Spleen (tissue), 11 donors: ENCODE results near the gene PRKCZ. TPM values are rescaled to one million over a fixed set of nuclear protein-coding genes. Genes with fewer than 3 reads are reported as not detected.

Experiments
- DNase-seq: peaks from one replicate; pipeline ENCODE4 v3.0.0-alpha.2; 2020
- H3K27ac ChIP-seq, 8 donors: fragments of 200-600 bp; sonication (generic) in 7 of 8; 1 replicate in 4 of 8; 2 replicates in 4 of 8; pipeline versions ENCODE4 v1.5.0 to v1.8.0; 2016 to 2021; ENCODE audit warnings: inconsistent platforms in 4 of 8, mild to moderate bottlenecking in 4 of 8, moderate library complexity in 1 of 8
- H3K27me3 ChIP-seq, 7 donors: fragments of 200-600 bp; sonication (generic) in 6 of 7; replicated peaks in 1 of 7; 1 replicate in 4 of 7; 2 replicates in 3 of 7; pipeline versions ENCODE4 v1.5.0 to v1.8.0; 2016 to 2021; ENCODE audit warnings: inconsistent platforms in 3 of 7, mild to moderate bottlenecking in 1 of 7
- H3K36me3 ChIP-seq, 6 donors: fragments of 200-600 bp; sonication (generic) in 5 of 6; 1 replicate in 4 of 6; 2 replicates in 2 of 6; pipeline versions ENCODE4 v1.5.0 to v1.8.0; 2016 to 2021; ENCODE audit warnings: inconsistent platforms in 2 of 6
- H3K4me1 ChIP-seq, 6 donors: fragments of 200-600 bp; sonication (generic) in 5 of 6; 1 replicate in 3 of 6; 2 replicates in 3 of 6; pipeline versions ENCODE4 v1.5.0 to v1.8.0; 2016 to 2021; ENCODE audit warnings: inconsistent platforms in 3 of 6
- H3K4me3 ChIP-seq, 8 donors: fragments of 200-600 bp; sonication (generic) in 7 of 8; 1 replicate in 4 of 8; 2 replicates in 4 of 8; pipeline versions ENCODE4 v1.5.0 to v1.8.0; 2016 to 2021; ENCODE audit warnings: inconsistent platforms in 4 of 8, mild to moderate bottlenecking in 4 of 8, moderate library complexity in 2 of 8
- H3K9me3 ChIP-seq, 8 donors: fragments of 200-600 bp; sonication (generic) in 7 of 8; 1 replicate in 4 of 8; 2 replicates in 4 of 8; pipeline versions ENCODE4 v1.5.0 to v1.8.0; 2016 to 2021; ENCODE audit warnings: inconsistent platforms in 4 of 8
- POLR2A ChIP-seq, 3 donors: fragments of 450-650 bp; IDR thresholded peaks; one replicate each; pipeline ENCODE4 v1.5.1; 2017; ENCODE audit warnings: antibody characterized with exemption in 3 of 3, mild to moderate bottlenecking in 1 of 3
- POLR2AphosphoS5 ChIP-seq, 3 donors: sonication (generic); formaldehyde crosslinking; IDR thresholded peaks; one replicate each; pipeline ENCODE4 v1.5.1; 2017; ENCODE audit warnings: antibody characterized with exemption in 3 of 3
- WGBS, 5 donors: extraction: QIAGEN DNeasy Blood & Tissue Kit in 3 of 5; methylation state at CpG; one replicate each; pipeline versions ENCODE4 v1.1.5 to v1.1.7; 2013 to 2018; 5-methylcytosine and 5-hydroxymethylcytosine counted together
- intact Hi-C: fragments of 100-400 bp; cut with DNase I; formaldehyde crosslinking; loops from one replicate; pipeline ENCODE4 v1.15.0; 2023; ENCODE audit warnings: low total_unique reads
- polyA plus RNA-seq, 3 donors: library from polyadenylated mRNA; stranded (reverse); fragments of 200-250 nt; gene quantifications; one replicate each; pipeline ENCODE4 v1.2.1, GENCODE V29; 2013
- total RNA-seq, 7 donors: library from RNA; depleted of rRNA in 3 of 7; stranded (reverse); fragments of >200 nt in 3 of 7; fragmentation: NEBNext Ultra II Directional in 4 of 7; extraction: Animal tissue kit (Norgen Biotek cat#: 25700) in 4 of 7; gene quantifications; one replicate each; pipeline versions ENCODE4 v1.1.0 to v1.2.1, GENCODE V29; 2016 to 2021
- TF ChIP-seq, protein P1 (sequence below), 11 experiments: fragments of 200-600 bp in 7 of 11; fragments of 450-650 bp in 4 of 11; sonication (generic) in 4 of 11; IDR thresholded peaks in 8 of 11; conservative IDR thresholded peaks in 3 of 11; 1 replicate in 7 of 11; 2 replicates in 4 of 11; pipeline versions ENCODE4 v1.4.0 to v1.8.0; 2016 to 2021; ENCODE audit warnings: antibody characterized with exemption in 11 of 11, inconsistent platforms in 4 of 11, mild to moderate bottlenecking in 1 of 11
- donor health status: healthy with polysubstance abuse.
- donor health status: DM: no; HTN: no; CAD: no; lungs with moderate emphysema.
- donor health status: DM: no; HTN: no; CAD: no.
- donor health status: Bipolar disorder and iron deficiency.
- donor health status: healthy.
- donor health status: DM: no; HTN: no; CAD: no.
- donor health status: DM: yes; HTN: yes; CAD: no.

PRKCZ gene
- total and polyA plus RNA-seq, 10 donors, result 17.6 to 61.8 (median 34.0) TPM

DNA sequence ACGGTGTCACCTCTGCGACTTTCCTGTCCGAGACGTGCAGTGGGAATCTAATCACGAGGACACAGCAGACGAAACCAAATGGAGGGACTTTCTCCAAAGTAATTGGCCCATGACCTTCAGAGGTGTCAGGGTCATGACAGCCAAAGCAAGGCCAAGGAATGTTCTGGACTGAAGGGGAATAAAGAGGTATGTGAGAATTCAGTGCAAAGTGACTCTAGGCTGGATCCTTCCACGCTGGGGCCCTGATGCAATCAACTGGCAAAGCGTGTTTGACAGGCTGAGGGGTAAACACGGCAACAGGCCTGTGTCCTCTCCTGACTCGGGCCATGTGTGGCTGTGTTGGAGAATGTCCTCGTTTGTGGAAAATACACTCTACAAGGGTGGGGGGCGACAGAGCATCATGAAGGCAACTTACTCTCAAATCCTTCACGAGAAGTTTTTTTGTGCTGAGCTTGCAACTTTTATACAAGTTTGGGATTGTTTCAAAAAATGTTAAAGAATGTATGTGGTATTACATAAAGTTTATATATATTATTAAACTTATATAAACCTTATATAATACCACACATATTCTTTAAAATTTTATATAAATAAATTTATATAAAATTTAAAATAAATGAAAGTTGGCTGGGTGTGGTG lies 48.3 kb upstream of the PRKCZ start:
- WGBS, 5 donors, result 72 to 87% (median 79%) methylated on average over 13 of the region's 13 CpGs
- Histone ChIP-seq H3K27me3 (peaks cover 0 to 61% (median 12%) of the 10 kb centered on the region in 7 donors), H3K4me1 (peaks cover 0 to 9% (median 5%) of the 10 kb centered on the region in 6 donors), H3K36me3 (no peaks in the 10 kb centered on the region), H3K27ac (no peak overlapping the region), H3K9me3 (no peaks in the 10 kb centered on the region), H3K4me3 (no peak overlapping the region)
- TF ChIP-seq, protein P1, sequence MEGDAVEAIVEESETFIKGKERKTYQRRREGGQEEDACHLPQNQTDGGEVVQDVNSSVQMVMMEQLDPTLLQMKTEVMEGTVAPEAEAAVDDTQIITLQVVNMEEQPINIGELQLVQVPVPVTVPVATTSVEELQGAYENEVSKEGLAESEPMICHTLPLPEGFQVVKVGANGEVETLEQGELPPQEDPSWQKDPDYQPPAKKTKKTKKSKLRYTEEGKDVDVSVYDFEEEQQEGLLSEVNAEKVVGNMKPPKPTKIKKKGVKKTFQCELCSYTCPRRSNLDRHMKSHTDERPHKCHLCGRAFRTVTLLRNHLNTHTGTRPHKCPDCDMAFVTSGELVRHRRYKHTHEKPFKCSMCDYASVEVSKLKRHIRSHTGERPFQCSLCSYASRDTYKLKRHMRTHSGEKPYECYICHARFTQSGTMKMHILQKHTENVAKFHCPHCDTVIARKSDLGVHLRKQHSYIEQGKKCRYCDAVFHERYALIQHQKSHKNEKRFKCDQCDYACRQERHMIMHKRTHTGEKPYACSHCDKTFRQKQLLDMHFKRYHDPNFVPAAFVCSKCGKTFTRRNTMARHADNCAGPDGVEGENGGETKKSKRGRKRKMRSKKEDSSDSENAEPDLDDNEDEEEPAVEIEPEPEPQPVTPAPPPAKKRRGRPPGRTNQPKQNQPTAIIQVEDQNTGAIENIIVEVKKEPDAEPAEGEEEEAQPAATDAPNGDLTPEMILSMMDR (IDR thresholded peaks at IDR 0.05 in 8 of 11, conservative IDR thresholded peaks at IDR 0.05 in 3 of 11), result no peak
- no peak for TF ChIP-seq POLR2AphosphoS5 (IDR thresholded peaks at IDR 0.05)
- no peak for TF ChIP-seq POLR2A (IDR thresholded peaks at IDR 0.05)
- intact Hi-C loops, result no loop called here
- no peak for DNase-seq

DNA sequence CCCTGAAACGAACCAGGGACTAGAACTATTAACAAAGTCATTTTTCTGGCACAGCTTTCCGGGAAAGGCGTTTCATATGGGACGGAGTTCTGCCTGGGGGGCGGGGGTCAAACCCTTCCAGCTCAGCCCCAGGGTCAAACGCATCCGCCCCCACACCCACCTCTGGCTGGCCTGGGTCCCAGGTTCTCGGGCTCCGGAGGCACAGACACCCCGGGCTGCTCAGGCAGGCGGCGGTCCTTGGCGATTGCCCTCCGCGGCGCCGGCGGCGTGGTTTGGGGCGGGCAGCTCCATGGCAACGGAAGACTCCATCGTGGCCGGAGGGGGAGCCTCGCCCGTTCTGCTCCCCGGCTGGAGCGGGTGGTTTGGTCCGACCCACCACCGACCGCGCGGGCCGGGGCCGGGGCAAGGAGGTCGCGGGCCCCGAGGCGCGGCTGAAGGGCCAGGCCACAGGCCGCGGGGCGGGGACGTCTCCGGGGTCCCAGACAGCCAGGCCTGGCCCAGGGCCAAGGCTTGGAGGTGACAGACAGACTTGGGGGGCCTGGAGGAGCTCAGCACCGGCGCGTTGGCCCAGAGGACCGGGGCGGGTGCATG lies 46.6 kb upstream of the PRKCZ start, which contains the start of gene CFAP74:
Gene CFAP74 (minus strand): TSS at position 246 of the 591 bp plus-strand sequence. CDS start 12,830 bp downstream, outside the sequence.
- intact Hi-C loops, result no loop called here
- no peak within 1 kb of the TSS for H3K27ac ChIP-seq
- TF ChIP-seq POLR2AphosphoS5 (IDR thresholded peaks at IDR 0.05) (peak in 1 of 3 donors; percentile 47), POLR2A (IDR thresholded peaks at IDR 0.05) (no peak)
- TF ChIP-seq, protein P1 (IDR thresholded peaks at IDR 0.05 in 8 of 11, conservative IDR thresholded peaks at IDR 0.05 in 3 of 11), result no peak
- no peaks in the 10 kb centered on the region for H3K9me3 ChIP-seq
- peaks cover 0 to 9% (median 5%) of the 10 kb centered on the region in 6 donors for H3K4me1 ChIP-seq
- H3K4me3 ChIP-seq, result peak within 1 kb of the TSS in 1 of 8 donors; percentile 36
- peaks cover 0 to 77% (median 12%) of the 10 kb centered on the region in 7 donors for H3K27me3 ChIP-seq
- no peak for DNase-seq
- H3K36me3 ChIP-seq, result no peaks in the 10 kb centered on the region
- 5 to 16% (median 10%) methylated on average over 27 to 49 of the region's 49 CpGs for WGBS, 5 donors

DNA sequence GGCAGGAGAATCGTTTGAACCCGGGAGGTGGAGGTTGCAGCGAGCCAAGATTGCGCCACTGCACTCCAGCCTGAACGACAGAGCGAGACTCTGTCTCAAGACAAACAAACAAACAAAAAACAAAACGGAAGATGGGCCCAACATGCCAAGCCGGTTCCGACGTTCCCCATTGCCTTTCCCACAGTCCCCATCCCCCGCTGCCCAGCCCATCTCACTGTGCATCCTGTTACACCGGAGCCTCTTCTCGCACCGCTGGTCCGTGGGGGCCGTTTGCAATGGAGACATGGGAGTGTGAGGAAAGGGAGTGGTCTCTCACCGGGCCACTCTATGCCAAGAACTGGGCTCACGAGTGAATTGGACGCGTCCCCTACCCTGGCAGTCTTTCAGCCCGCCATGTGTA lies 45.4 kb upstream of the PRKCZ start:
- WGBS, 5 donors, result 67 to 79% (median 75%) methylated on average over 21 of the region's 21 CpGs

More for the DNA sequence above, 45.4 kb upstream of the PRKCZ start:
- Histone ChIP-seq H3K27me3 (peaks cover 0 to 79% (median 12%) of the 10 kb centered on the region in 7 donors), H3K27ac (no peak overlapping the region), H3K4me3 (no peak overlapping the region), H3K9me3 (no peaks in the 10 kb centered on the region), H3K4me1 (peaks cover 0 to 9% (median 5%) of the 10 kb centered on the region in 6 donors), H3K36me3 (no peaks in the 10 kb centered on the region)
- intact Hi-C loops, result no loop called here
- no peak for DNase-seq
- no peak for TF ChIP-seq POLR2A (IDR thresholded peaks at IDR 0.05)
- TF ChIP-seq, protein P1 (IDR thresholded peaks at IDR 0.05 in 8 of 11, conservative IDR thresholded peaks at IDR 0.05 in 3 of 11), result no peak
- TF ChIP-seq POLR2AphosphoS5 (IDR thresholded peaks at IDR 0.05), result no peak
